K562 (cell line): ENCODE results near the gene ZNF709. TPM values are rescaled to one million over a fixed set of nuclear protein-coding genes. Genes with fewer than 3 reads are reported as not detected.

Experiments
- CEBPG ChIP-seq, 3 experiments: fragments of 200-800 bp in 1 of 3; sonication (Bioruptor generic) in 1 of 3; sonication (generic) in 1 of 3; formaldehyde crosslinking in 1 of 3; IDR thresholded peaks in 2 of 3; conservative IDR thresholded peaks in 1 of 3; 2 replicates each; pipeline versions ENCODE4 v1.6.1 to v1.8.0; 2016 to 2022; ENCODE audit warnings: missing compliant biosample characterization in 2 of 3, missing genetic modification characterization in 2 of 3, mild to moderate bottlenecking in 1 of 3, missing genetic modification reagents in 1 of 3
- CHD7 ChIP-seq: fragments of 200-600 bp; sonication (generic); IDR thresholded peaks from one replicate; pipeline ENCODE4 v1.6.1; 2012; ENCODE audit warnings: mild to moderate bottlenecking, low read depth, low read length, inconsistent platforms
- ELK1 ChIP-seq: sonication (generic); formaldehyde crosslinking; IDR thresholded peaks from 2 replicates; pipeline ENCODE4 v1.8.1; 2022; ENCODE audit warnings: missing genetic modification reagents
- ILF3 ChIP-seq: fragments of 450-650 bp; IDR thresholded peaks from 2 replicates; pipeline ENCODE4 v1.6.1; 2018; ENCODE audit warnings: antibody characterized with exemption, mild to moderate bottlenecking, moderate library complexity, borderline replicate concordance
- KHSRP ChIP-seq: fragments of 450-650 bp; IDR thresholded peaks from 2 replicates; pipeline ENCODE4 v1.6.1; 2017
- KLF6 ChIP-seq: fragments of 250-450 bp; sonication (Bioruptor Pico); IDR thresholded peaks from 2 replicates; pipeline ENCODE4 v1.4.0; 2020; ENCODE audit warnings: mild to moderate bottlenecking, moderate library complexity, borderline replicate concordance
- MCM7 ChIP-seq, 2 experiments: fragments of 450-650 bp; IDR thresholded peaks; 2 replicates each; pipeline ENCODE4 v1.6.1; 2016 to 2018
- SNIP1 ChIP-seq: fragments of 450-650 bp; IDR thresholded peaks from 2 replicates; pipeline ENCODE4 v1.7.1; 2017; ENCODE audit warnings: low read depth, mild to moderate bottlenecking
- SP2 ChIP-seq: IDR thresholded peaks from 2 replicates; pipeline ENCODE4 v1.6.1; 2011; ENCODE audit warnings: mild to moderate bottlenecking, low read depth, low read length, moderate library complexity; ENCODE audit not compliant: poor library complexity, severe bottlenecking; ENCODE audit errors: extremely low read depth
- ZNF165 ChIP-seq: fragments of 250-450 bp; sonication (Bioruptor Pico); IDR thresholded peaks from 2 replicates; pipeline ENCODE4 v1.4.0; 2020; ENCODE audit warnings: borderline replicate concordance
- ZNF347 ChIP-seq: fragments of 450-650 bp; formaldehyde crosslinking; IDR thresholded peaks from 2 replicates; pipeline ENCODE4 v1.4.0; 2020; ENCODE audit warnings: low read depth, mild to moderate bottlenecking, moderate library complexity
- polyA plus RNA-seq, 8 experiments: library from polyadenylated mRNA; depleted of rRNA in 4 of 8; stranded (reverse) in 5 of 8; unstranded in 3 of 8; fragments of >200 nt; fragmentation: Nextera tagmentation in 2 of 8; fragmentation: Illumina TruSeq in 1 of 8; extraction: Ambion mirVana in 2 of 8; extraction: Trizol in 1 of 8; gene quantifications; 2 replicates each; pipeline versions ENCODE4 v1.2.1 to v1.2.3, GENCODE V29; 2011 to 2014; ENCODE audit warnings: inconsistent platforms in 1 of 8, missing spikeins in 1 of 8
- total RNA-seq, 7 experiments: library from RNA; depleted of rRNA in 6 of 7; stranded (reverse); fragments of >200 nt in 6 of 7; fragmentation: Illumina TruSeq in 2 of 7; extraction: Trizol in 2 of 7; gene quantifications; 2 replicates each; pipeline versions ENCODE4 v1.2.1 to v1.2.3, GENCODE V29; 2011 to 2021; ENCODE audit warnings: low replicate concordance in 1 of 7

The ZNF709 gene
- total and polyA plus RNA-seq, 9 of the 15 experiments (the other 6 are each of a cell fraction or from before 2014, with no cell fraction given), result 0.07 to 0.69 (median 0.18) TPM

- no peak for TF ChIP-seq CHD7
- TF ChIP-seq CEBPG (CRISPR knock-in tag; IDR thresholded peaks at IDR 0.05), result no peak
- TF ChIP-seq CEBPG (tag; conservative IDR thresholded peaks at IDR 0.05 in 1 of 2, IDR thresholded peaks at IDR 0.05 in 1 of 2), result no peak
- TF ChIP-seq SP2, result peak; percentile 68
- no peak for TF ChIP-seq ELK1 (CRISPR knock-in tag)
- TF ChIP-seq ILF3, result no peak
- TF ChIP-seq KHSRP, result no peak
- TF ChIP-seq ZNF165 (CRISPR knock-in tag), result no peak
- TF ChIP-seq ZNF347 (CRISPR knock-in tag), result no peak
- TF ChIP-seq KLF6, result no peak
- TF ChIP-seq SNIP1, result no peak
- no peak for TF ChIP-seq MCM7 (IDR thresholded peaks at IDR 0.05)
Measured at GRCh38 chr19:12440541-12441316, 43.9 kb downstream of the ZNF709 start, which contains the start of gene ZNF443 (continued).
